T-cell (primary cell): ENCODE results near the gene TMEM184A. TPM values are rescaled to one million over a fixed set of nuclear protein-coding genes. Genes with fewer than 3 reads are reported as not detected.

Experiments used
- ATAC-seq, 4 experiments: fragments of 200-7000 bp in 3 of 4; fragments of 150-1000 bp in 1 of 4; cut with Tn5 transposase; replicated peaks in 1 of 4; 1 replicate in 3 of 4; 2 replicates in 1 of 4; pipeline ENCODE4 v1.10.0; 2021; ENCODE audit warnings: moderate library complexity in 3 of 4, mild to moderate bottlenecking in 2 of 4, moderate number of reproducible peaks in 1 of 4
- CTCF ChIA-PET, 2 donors: fragments of 300-600 bp; sonication (Branson Sonifier 250); formaldehyde crosslinking; loops; one replicate each; lab custom pipeline; 2022; ENCODE audit warnings: antibody characterized with exemption in 2 of 2; lab: Charles Lee
- POLR2A ChIA-PET, 2 donors: fragments of 300-600 bp; sonication (Branson Sonifier 250); formaldehyde crosslinking; loops; one replicate each; lab custom pipeline; 2022; ENCODE audit warnings: antibody characterized with exemption in 2 of 2; lab: Charles Lee
- DNase-seq, 35 experiments: peaks; one replicate each; pipeline versions ENCODE4 v3.0.0 to v3.0.0-alpha.2; 2013 to 2023
- H3K27ac ChIP-seq: one replicate; pipeline ENCODE4 v1.5.1; 2013; ENCODE audit warnings: low read length
- H3K27me3 ChIP-seq, 2 experiments: replicated peaks in 1 of 2; 1 replicate in 1 of 2; 2 replicates in 1 of 2; pipeline versions ENCODE4 v1.6.1 to v1.7.0; 2013; ENCODE audit warnings: low read length in 1 of 2, mixed read lengths in 1 of 2; ENCODE audit not compliant: control insufficient read depth in 2 of 2, insufficient read depth in 2 of 2; ENCODE audit errors: extremely low read depth in 1 of 2
- H3K36me3 ChIP-seq, 2 donors: 1 replicate in 1 of 2; 2 replicates in 1 of 2; pipeline versions ENCODE4 v1.6.1 to v1.7.0; 2013; ENCODE audit warnings: low read length in 1 of 2; ENCODE audit not compliant: control insufficient read depth in 2 of 2, insufficient read depth in 1 of 2; ENCODE audit errors: extremely low read depth in 1 of 2
- H3K4me1 ChIP-seq, 2 experiments: 1 replicate in 1 of 2; 2 replicates in 1 of 2; pipeline versions ENCODE4 v1.6.1 to v1.7.0; 2013; ENCODE audit warnings: low read length in 2 of 2, mixed read lengths in 1 of 2; ENCODE audit not compliant: insufficient read depth in 2 of 2, control insufficient read depth in 1 of 2; ENCODE audit errors: extremely low read depth in 1 of 2
- H3K4me3 ChIP-seq, 2 donors: 1 replicate in 1 of 2; 2 replicates in 1 of 2; pipeline versions ENCODE4 v1.5.1 to v1.7.0; 2013; ENCODE audit warnings: mild to moderate bottlenecking in 2 of 2, low read length in 1 of 2, moderate library complexity in 1 of 2; ENCODE audit not compliant: control insufficient read depth in 1 of 2; ENCODE audit errors: extremely low read depth in 1 of 2
- H3K9me3 ChIP-seq: 2 replicates; pipeline ENCODE4 v1.7.0; 2013
- H3K27ac Mint-ChIP-seq, 2 donors: one replicate each; pipeline ENCODE4 v1.8.0; 2020 to 2021; ENCODE audit warnings: mild to moderate bottlenecking in 2 of 2, mixed read lengths in 2 of 2
- H3K27me3 Mint-ChIP-seq, 2 donors: one replicate each; pipeline ENCODE4 v1.8.0; 2021 to 2022; ENCODE audit warnings: mixed read lengths in 2 of 2
- H3K36me3 Mint-ChIP-seq: one replicate; pipeline ENCODE4 v1.8.0; 2021; ENCODE audit warnings: mixed read lengths
- H3K4me1 Mint-ChIP-seq, 3 donors: one replicate each; pipeline ENCODE4 v1.8.0; 2020 to 2022; ENCODE audit warnings: mixed read lengths in 3 of 3, mild to moderate bottlenecking in 1 of 3
- H3K4me3 Mint-ChIP-seq, 3 donors: one replicate each; pipeline ENCODE4 v1.8.0; 2020 to 2022; ENCODE audit warnings: mild to moderate bottlenecking in 3 of 3, mixed read lengths in 3 of 3, moderate library complexity in 3 of 3
- H3K9me3 Mint-ChIP-seq, 3 donors: one replicate each; pipeline ENCODE4 v1.8.0; 2020 to 2022; ENCODE audit warnings: mixed read lengths in 3 of 3
- WGBS: methylation state at CpG from one replicate; pipeline ENCODE4 v1.1.5; 2013; ENCODE audit warnings: missing lambda C conversion rate; ENCODE audit not compliant: insufficient coverage; 5-methylcytosine and 5-hydroxymethylcytosine counted together
- total RNA-seq, 35 experiments: library from RNA in 6 of 35; stranded (reverse) in 6 of 35; fragments of 120-200 nt in 1 of 35; gene quantifications; one replicate each; pipeline versions ENCODE4 v1.2.1 to v1.2.4 and lab custom pipeline; 2013 to 2026

Gene TMEM184A
- total RNA-seq, 5 donors from 2014 or later (not counting 1 experiment from before 2014, with no cell fraction given) = 0.18 to 0.38 (median 0.33) TPM; not detected in 2

DNA sequence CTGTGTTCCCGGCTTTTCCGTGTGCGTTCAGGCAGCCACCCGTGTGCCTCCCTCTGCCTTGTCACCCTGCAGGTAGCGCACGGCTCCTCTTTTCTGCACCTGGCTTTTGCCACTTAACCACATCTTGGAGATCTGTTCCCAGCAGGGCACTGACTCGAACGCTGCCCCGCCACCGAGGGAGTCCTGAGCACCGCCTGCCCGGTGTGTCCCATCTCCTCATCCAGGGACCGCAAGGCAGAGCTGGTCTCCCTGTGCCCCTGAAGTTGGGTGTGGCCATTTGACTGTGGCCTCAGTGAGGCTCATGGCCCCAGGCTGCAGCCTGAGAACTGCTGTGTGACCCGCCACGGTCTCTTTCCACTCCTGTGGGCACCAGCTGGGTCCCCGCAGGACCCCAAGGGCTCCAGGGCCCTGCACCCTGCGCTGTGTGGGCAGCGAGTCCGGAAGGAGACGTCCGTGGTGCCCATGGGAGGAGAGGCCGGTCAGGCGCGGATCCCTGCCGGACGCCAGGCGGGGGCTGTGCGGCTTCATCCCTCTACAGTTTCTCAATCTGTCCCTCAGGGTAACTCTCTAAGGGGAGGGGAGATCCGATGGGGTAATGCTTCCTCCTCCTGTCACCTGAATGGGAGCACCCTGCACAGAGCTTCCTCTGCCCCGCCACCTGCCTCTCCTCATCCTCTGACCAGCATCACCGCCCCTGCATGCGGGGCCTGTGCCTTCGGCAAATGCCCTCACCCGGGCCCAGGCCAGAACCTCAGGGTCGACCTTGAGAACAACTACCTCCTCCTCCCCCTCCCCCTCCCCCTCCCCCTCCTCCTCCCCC, 50.1 kb downstream of the TMEM184A start:
- peaks cover 14% of the 10 kb centered on the region for H3K36me3 Mint-ChIP-seq
- ATAC-seq (no peak), DNase-seq (peak in 1 of 35 experiments; percentile 17)
- POLR2A ChIA-PET = no interaction called here
- peaks cover 0 to 4% of the 10 kb centered on the region in 2 donors for H3K27me3 Mint-ChIP-seq
- Histone ChIP-seq H3K9me3 (no peaks in the 10 kb centered on the region), H3K36me3 (peaks cover 14 to 17% of the 10 kb centered on the region in 2 donors), H3K4me1 (peaks cover 26 to 70% of the 10 kb centered on the region in 2 experiments), H3K27ac (no peak overlapping the region), H3K4me3 (peak overlapping the region; percentile 3 to 41), H3K27me3 (peaks cover 0 to 31% of the 10 kb centered on the region in 2 experiments)
- peaks cover 42 to 49% (median 46%) of the 10 kb centered on the region in 3 donors for H3K4me1 Mint-ChIP-seq
- H3K4me3 Mint-ChIP-seq = peak overlapping the region; percentile 13 to 85 (median 60)
- H3K27ac Mint-ChIP-seq = peak overlapping the region in 1 of 2 donors; percentile 61
- H3K9me3 Mint-ChIP-seq = no peaks in the 10 kb centered on the region
- CTCF ChIA-PET = no interaction called here
- WGBS = 57% methylated on average over 22 of the region's 35 CpGs

DNA sequence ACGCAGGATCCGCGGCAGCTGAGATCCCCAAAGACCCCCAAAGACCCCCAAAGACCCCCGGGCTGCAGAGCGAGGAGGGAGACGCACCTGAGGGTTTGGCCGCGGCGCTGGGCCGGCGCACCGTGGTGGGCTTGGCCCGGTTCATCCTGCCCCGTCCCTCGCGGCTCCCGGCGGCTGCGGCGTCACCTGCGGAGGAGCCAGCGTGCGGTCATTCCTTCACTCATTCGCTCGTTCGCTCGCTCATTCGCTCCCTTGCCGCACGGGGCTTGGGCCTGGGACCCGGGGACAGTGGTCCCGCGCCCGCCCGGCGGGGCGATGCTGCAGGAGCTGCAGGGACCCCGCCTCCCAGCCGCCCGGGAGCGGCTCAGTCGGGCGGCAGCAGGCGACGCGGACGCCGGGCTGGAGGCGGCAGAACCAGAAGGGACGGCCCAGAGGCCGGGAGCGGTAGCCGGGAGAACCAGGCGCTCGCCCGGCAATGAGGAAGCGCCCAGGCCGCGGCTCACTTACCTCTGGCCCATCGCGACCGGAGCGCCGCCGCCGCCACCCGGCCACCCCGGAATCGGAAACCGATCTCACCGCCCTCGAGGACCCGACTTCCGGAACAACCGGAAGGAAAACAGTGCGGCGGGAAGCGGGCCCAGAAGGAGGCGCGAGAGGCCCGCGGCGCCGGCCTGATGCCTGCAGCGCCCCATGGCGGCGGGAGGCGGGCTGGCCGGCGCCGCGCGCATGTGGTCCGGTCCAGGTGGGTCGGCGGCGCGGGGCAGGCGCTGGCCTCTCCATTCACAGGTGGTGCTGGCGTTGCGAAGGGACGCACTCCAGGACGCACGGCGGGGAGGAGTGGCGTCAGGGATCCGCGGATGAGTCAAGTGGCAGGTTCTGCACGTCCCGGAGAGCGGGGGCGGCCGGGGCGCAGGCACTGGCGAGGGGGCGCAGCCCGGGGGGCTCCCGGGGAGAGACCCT, 51.9 kb downstream of the TMEM184A start, which contains the start of gene INTS1:
Gene INTS1 (minus strand): TSS at position 574 of the 960 bp plus-strand sequence. CDS start 429 bp downstream, at position 145.
- Histone ChIP-seq H3K4me1 (peaks cover 24 to 57% of the 10 kb centered on the region in 2 experiments), H3K27me3 (peaks cover 0 to 18% of the 10 kb centered on the region in 2 experiments), H3K9me3 (no peaks in the 10 kb centered on the region), H3K4me3 (peak within 1 kb of the TSS; percentile 75 to 92), H3K27ac (no peak within 1 kb of the TSS), H3K36me3 (peaks cover 24 to 30% of the 10 kb centered on the region in 2 donors)
- Mint-ChIP-seq H3K27ac (peak within 1 kb of the TSS; percentile 61), H3K9me3 (no peaks in the 10 kb centered on the region), H3K4me3 (peak within 1 kb of the TSS; percentile 82 to 85 (median 85)), H3K36me3 (peaks cover 22% of the 10 kb centered on the region), H3K4me1 (peaks cover 42 to 50% (median 43%) of the 10 kb centered on the region in 3 donors), H3K27me3 (peaks cover 0 to 4% of the 10 kb centered on the region in 2 donors)
- ChIA-PET POLR2A (interaction anchor here in 1 of 2 donors (0.7 kb wide), 1 partner anchor 1000 kb away, joined by 3 read pairs; no protein-coding TSS in a partner anchor), CTCF (interaction anchor here (0.6 to 0.7 kb wide), 2 partner anchors 843 to 917 kb away, joined by 3 to 4 read pairs; no protein-coding TSS in a partner anchor)
- peak; percentile 76 to 93 (median 87) for DNase-seq
- 1% methylated on average over 109 of the region's 118 CpGs for WGBS
- peak; percentile 89 to 96 (median 94) for ATAC-seq

- ATAC-seq (no peak), DNase-seq (no peak)
- Histone ChIP-seq H3K36me3 (peaks cover 24 to 33% of the 10 kb centered on the region in 2 donors), H3K4me1 (peaks cover 22 to 56% of the 10 kb centered on the region in 2 experiments), H3K9me3 (no peaks in the 10 kb centered on the region), H3K4me3 (peak overlapping the region; percentile 75 to 92), H3K27me3 (peaks cover 0 to 18% of the 10 kb centered on the region in 2 experiments), H3K27ac (no peak overlapping the region)
- ChIA-PET CTCF (no interaction called here), POLR2A (no interaction called here)
- Mint-ChIP-seq H3K36me3 (peaks cover 22% of the 10 kb centered on the region), H3K27ac (peak overlapping the region; percentile 34 to 52), H3K4me3 (peak overlapping the region; percentile 82 to 85 (median 84)), H3K4me1 (peaks cover 37 to 48% (median 40%) of the 10 kb centered on the region in 3 donors), H3K9me3 (no peaks in the 10 kb centered on the region), H3K27me3 (peaks cover 0 to 4% of the 10 kb centered on the region in 2 donors)
- 36% methylated on average over 23 of the region's 24 CpGs for WGBS
Measured at GRCh38 chr7:1503390-1503789, 52.6 kb downstream of the TMEM184A start.

DNA sequence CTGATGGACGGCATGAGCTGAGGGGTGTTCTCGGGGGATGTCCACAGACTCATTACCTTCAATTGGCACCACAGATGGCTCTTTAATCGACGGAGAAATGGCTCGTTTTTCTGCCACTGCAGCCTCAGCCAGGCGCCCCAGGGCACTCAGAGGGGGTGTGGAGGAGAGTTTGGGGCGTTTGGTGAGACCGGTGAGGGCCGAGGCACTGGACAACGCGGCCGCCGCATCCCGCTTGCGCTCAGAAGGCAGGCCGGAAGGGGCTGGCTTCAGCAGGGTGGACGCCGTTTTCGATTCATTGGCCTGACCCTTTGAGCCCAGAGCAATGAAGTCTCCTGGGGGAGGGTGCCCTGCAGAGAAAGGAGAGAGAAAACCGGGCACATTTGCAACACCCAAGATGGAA, 53.2 kb downstream of the TMEM184A start:
- peaks cover 28 to 38% of the 10 kb centered on the region in 2 donors for H3K36me3 ChIP-seq
- Mint-ChIP-seq H3K4me3 (peak overlapping the region; percentile 82 to 85 (median 84)), H3K27me3 (peaks cover 0 to 4% of the 10 kb centered on the region in 2 donors), H3K36me3 (peaks cover 25% of the 10 kb centered on the region), H3K27ac (peak overlapping the region; percentile 34 to 52), H3K4me1 (peaks cover 35 to 45% (median 38%) of the 10 kb centered on the region in 3 donors), H3K9me3 (no peaks in the 10 kb centered on the region)
- H3K27ac ChIP-seq = no peak overlapping the region
- ATAC-seq = no peak
- peak overlapping the region; percentile 75 to 92 for H3K4me3 ChIP-seq
- POLR2A ChIA-PET = no interaction called here
- H3K4me1 ChIP-seq = peaks cover 21 to 52% of the 10 kb centered on the region in 2 experiments
- no peaks in the 10 kb centered on the region for H3K9me3 ChIP-seq
- WGBS = 88% methylated on average over 18 of the region's 20 CpGs
- H3K27me3 ChIP-seq = peaks cover 0 to 18% of the 10 kb centered on the region in 2 experiments
- CTCF ChIA-PET = no interaction called here
- no peak for DNase-seq

DNA sequence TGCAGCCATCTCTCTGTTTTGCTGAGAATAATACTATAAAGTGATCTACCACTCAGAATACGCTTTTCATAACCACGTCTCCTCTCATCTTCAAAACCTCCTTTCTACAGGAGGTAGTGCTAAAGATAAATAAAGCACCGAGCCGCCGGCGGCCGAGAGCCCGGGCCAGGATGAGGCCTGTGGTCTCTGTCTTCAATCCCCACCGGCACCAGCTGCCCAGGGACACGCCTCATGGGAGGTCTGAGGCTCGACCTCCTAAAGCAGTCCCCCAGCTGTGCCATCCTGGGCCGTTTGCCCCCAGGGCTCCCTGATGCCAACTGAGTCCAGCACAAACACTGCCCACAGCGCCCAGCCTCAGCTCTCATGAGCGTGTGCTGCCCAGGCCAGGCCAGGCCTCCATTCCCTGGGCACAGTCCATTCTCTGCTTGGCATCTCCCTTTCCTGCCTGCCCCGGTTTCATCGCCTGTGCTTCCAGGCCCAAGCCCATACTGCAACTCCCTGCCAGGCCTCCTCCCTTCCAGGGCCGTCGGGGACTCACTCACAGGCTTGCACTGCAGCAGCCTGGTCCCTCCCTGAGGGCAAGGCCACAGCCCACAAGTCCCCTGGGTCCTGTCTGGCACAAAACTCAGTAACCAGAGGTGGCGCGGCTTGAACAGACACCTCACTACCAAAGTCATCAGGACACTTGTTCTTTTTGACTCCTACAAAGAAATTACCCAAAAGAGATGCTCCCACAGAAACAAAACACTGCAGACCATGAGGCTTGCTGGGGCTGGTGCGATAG, 54.3 kb downstream of the TMEM184A start:
- peaks cover 35 to 50% of the 10 kb centered on the region in 2 donors for H3K36me3 ChIP-seq

More for the DNA sequence above, 54.3 kb downstream of the TMEM184A start:
- CTCF ChIA-PET = no interaction called here
- Histone ChIP-seq H3K27ac (no peak overlapping the region), H3K27me3 (peaks cover 0 to 15% of the 10 kb centered on the region in 2 experiments), H3K9me3 (no peaks in the 10 kb centered on the region), H3K4me1 (peaks cover 17 to 45% of the 10 kb centered on the region in 2 experiments), H3K4me3 (no peak overlapping the region)
- Mint-ChIP-seq H3K27ac (no peak overlapping the region), H3K27me3 (peaks cover 0 to under 1% of the 10 kb centered on the region in 2 donors), H3K36me3 (peaks cover 34% of the 10 kb centered on the region), H3K4me3 (peak overlapping the region; percentile 82 to 85 (median 84)), H3K4me1 (peaks cover 27 to 36% (median 31%) of the 10 kb centered on the region in 3 donors), H3K9me3 (no peaks in the 10 kb centered on the region)
- ATAC-seq (no peak), DNase-seq (no peak)
- 98% methylated on average over 19 of the region's 21 CpGs for WGBS
- POLR2A ChIA-PET = no interaction called here
